NT2/D1 (cell line): ENCODE results near the gene DDX1.

Experiments used
- YY1 ChIP-seq: IDR thresholded peaks from 2 replicates; pipeline ENCODE4 v1.6.1; 2011; ENCODE audit not compliant: insufficient read length, insufficient read depth
- ZNF274 ChIP-seq: IDR thresholded peaks from 2 replicates; pipeline ENCODE4 v1.6.1; 2011; ENCODE audit warnings: mild to moderate bottlenecking, low read depth, low read length

DNA sequence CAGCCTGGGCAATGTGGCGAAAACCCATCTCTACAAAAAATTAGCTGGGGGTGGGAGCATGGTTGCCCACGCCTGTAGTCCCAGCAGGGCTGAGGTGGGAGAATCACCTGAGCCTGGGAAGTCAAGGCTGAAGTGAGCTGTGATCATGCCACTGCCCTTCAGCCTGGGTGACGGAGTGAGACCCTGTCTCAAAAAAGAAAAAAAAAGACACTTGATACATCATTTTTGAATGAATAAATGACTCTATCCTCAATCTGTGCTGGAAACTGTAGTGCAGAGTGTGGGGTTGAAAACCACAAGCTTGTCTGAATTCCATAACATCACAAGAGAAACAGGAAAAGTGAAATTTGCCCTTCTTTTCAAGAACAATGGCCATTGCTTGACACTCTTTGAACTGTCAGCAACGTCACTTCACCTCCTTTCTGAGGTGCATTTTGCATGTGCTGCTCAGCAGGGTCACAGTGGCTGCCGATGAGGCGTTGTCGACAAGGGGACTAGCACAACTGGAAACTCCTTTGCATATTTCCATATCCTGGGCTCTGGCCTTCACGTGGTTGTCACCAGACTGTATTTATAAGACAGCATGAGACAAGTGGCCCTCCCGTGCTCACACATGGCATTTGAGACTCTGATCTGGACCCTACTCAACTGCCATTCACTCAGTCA is 54.2 kb downstream of the DDX1 start:
- no peak for TF ChIP-seq YY1
- no peak for TF ChIP-seq ZNF274
